Right ventricle myocardium superior (tissue), 1 donor: ENCODE measurements around the gene POGZ. TPM values are rescaled to one million over a fixed set of nuclear protein-coding genes. Genes with fewer than 3 reads are reported as not detected.
"Not testable (repeated sequence)": the region's sequence is repeated elsewhere in the genome, so short reads cannot be mapped to it uniquely, and the experiment has no call there.

Experiments
- ATAC-seq: fragments of 200-7000 bp; cut with Tn5 transposase; one replicate; pipeline ENCODE4 v1.9.1; 2020; ENCODE audit warnings: mild to moderate bottlenecking; ENCODE audit not compliant: poor library complexity
- DNase-seq: peaks from one replicate; pipeline ENCODE4 v3.0.0-alpha.2; 2020
- intact Hi-C: fragments of 100-400 bp; cut with DNase I; formaldehyde crosslinking; loops from one replicate; pipeline ENCODE4 v1.11.2; 2022
- total RNA-seq: library from RNA; stranded (reverse); fragmentation: NEBNext Ultra II Directional; extraction: Animal tissue kit (Norgen Biotek cat#: 25700); gene quantifications from one replicate; pipeline ENCODE4 v1.2.1, GENCODE V29; 2021
- donor health status: DM: no; HTN: yes; CAD: no; lungs with severe emphysema.

Gene POGZ
- total RNA-seq, 1 donor from 2014 or later, result 42.0 TPM

- no peak for ATAC-seq
- no peak for DNase-seq
- intact Hi-C loops, result no loop called here
Measured at GRCh38 chr1:151478140-151478812, 19.0 kb upstream of the POGZ start.

GRCh38 chr1:151477066-151477465 lies 17.8 kb upstream of the POGZ start:
- ATAC-seq (no peak), DNase-seq (no peak)
- intact Hi-C loops, result no loop called here

GRCh38 chr1:151476083-151476482 lies 16.8 kb upstream of the POGZ start:
- DNase-seq (no peak), ATAC-seq (no peak)
- intact Hi-C loops, result no loop called here

GRCh38 chr1:151475175-151475574 lies 15.9 kb upstream of the POGZ start:
- intact Hi-C loops, result no loop called here
- ATAC-seq (no peak), DNase-seq (no peak)

GRCh38 chr1:151474745-151475144 lies 15.5 kb upstream of the POGZ start:
- DNase-seq (no peak), ATAC-seq (no peak)
- intact Hi-C loops, result no loop called here

GRCh38 chr1:151472856-151473731 lies 13.8 kb upstream of the POGZ start:
- intact Hi-C loops, result no loop called here
- DNase-seq (peak; percentile 61), ATAC-seq (peak; percentile 86)

- intact Hi-C loops, result no loop called here
- ATAC-seq, result no peak
- no peak for DNase-seq
Measured at GRCh38 chr1:151465026-151465425, 5.7 kb upstream of the POGZ start.

GRCh38 chr1:151461694-151462093 lies 2.4 kb upstream of the POGZ start:
- intact Hi-C loops, result no loop called here
- DNase-seq (no peak), ATAC-seq (no peak)

GRCh38 chr1:151458802-151459330 lies 428 bp downstream of the POGZ start:
- DNase-seq (peak; percentile 77), ATAC-seq (peak; percentile 69)
- intact Hi-C loops, result no loop called here

GRCh38 chr1:151457911-151458801 lies 1.1 kb downstream of the POGZ start:
- DNase-seq, result peak; percentile 83
- ATAC-seq, result peak; percentile 49
- intact Hi-C loops, result no loop called here

GRCh38 chr1:151455966-151456365 lies 3.3 kb downstream of the POGZ start:
- intact Hi-C loops, result no loop called here
- DNase-seq (no peak), ATAC-seq (no peak)

- ATAC-seq (no peak), DNase-seq (no peak)
- intact Hi-C loops, result no loop called here
Measured at GRCh38 chr1:151455231-151455630, 4.1 kb downstream of the POGZ start.

GRCh38 chr1:151447696-151448095 lies 11.6 kb downstream of the POGZ start:
- no peak for ATAC-seq
- no peak for DNase-seq
- intact Hi-C loops, result no loop called here

GRCh38 chr1:151444783-151445177 lies 14.5 kb downstream of the POGZ start:
- no peak for ATAC-seq
- no peak for DNase-seq
- intact Hi-C loops, result no loop called here

GRCh38 chr1:151443846-151444782 lies 15.2 kb downstream of the POGZ start:
- no peak for DNase-seq
- peak; percentile 92 for ATAC-seq
- intact Hi-C loops, result no loop called here

GRCh38 chr1:151437396-151437795 lies 21.9 kb downstream of the POGZ start:
- not testable (repeated sequence) for ATAC-seq

GRCh38 chr1:151436985-151437384 lies 22.3 kb downstream of the POGZ start:
- ATAC-seq, result no peak
- no peak for DNase-seq
- intact Hi-C loops, result no loop called here

More at GRCh38 chr1:151437396-151437795, 21.9 kb downstream of the POGZ start:
- DNase-seq, intact Hi-C loops: not testable (repeated sequence)

GRCh38 chr1:151435174-151435573 lies 24.1 kb downstream of the POGZ start:
- intact Hi-C loops, result no loop called here
- no peak for DNase-seq
- ATAC-seq, result no peak
